Testis (tissue), 3 donors: ENCODE results near the gene MBNL2. TPM values are rescaled to one million over a fixed set of nuclear protein-coding genes. Genes with fewer than 3 reads are reported as not detected.

Experiments
- DNase-seq: peaks from one replicate; pipeline ENCODE4 v3.0.0-alpha.2; 2019
- H3K27ac ChIP-seq, 2 donors: fragments of 200-600 bp; sonication (generic); one replicate each; pipeline ENCODE4 v1.5.1; 2019
- H3K27me3 ChIP-seq: fragments of 200-600 bp; sonication (generic); one replicate; pipeline ENCODE4 v1.5.1; 2019
- H3K36me3 ChIP-seq: fragments of 200-600 bp; sonication (generic); one replicate; pipeline ENCODE4 v1.5.1; 2017; ENCODE audit warnings: low read depth; ENCODE audit errors: missing control alignments
- H3K4me1 ChIP-seq: fragments of 200-600 bp; sonication (generic); one replicate; pipeline ENCODE4 v1.5.1; 2019
- H3K4me3 ChIP-seq, 2 donors: fragments of 200-600 bp; sonication (generic); one replicate each; pipeline ENCODE4 v1.5.1; 2017 to 2019
- H3K9me3 ChIP-seq: fragments of 200-600 bp; sonication (generic); one replicate; pipeline ENCODE4 v1.5.1; 2017
- CTCF ChIP-seq, 3 experiments: fragments of 450-650 bp in 2 of 3; fragments of 200-600 bp in 1 of 3; sonication (generic) in 1 of 3; IDR thresholded peaks; one replicate each; pipeline ENCODE4 v1.5.1; 2016 to 2019; ENCODE audit warnings: antibody characterized with exemption in 3 of 3, mild to moderate bottlenecking in 2 of 3, moderate library complexity in 1 of 3
- POLR2A ChIP-seq: fragments of 450-650 bp; IDR thresholded peaks from one replicate; pipeline ENCODE4 v1.6.1; 2017; ENCODE audit warnings: antibody characterized with exemption, mild to moderate bottlenecking, moderate library complexity
- WGBS, 2 donors: methylation state at CpG; one replicate each; pipeline ENCODE4 v1.1.5; 2018; 5-methylcytosine and 5-hydroxymethylcytosine counted together
- intact Hi-C: fragments of 100-400 bp; cut with DNase I; formaldehyde crosslinking; loops from one replicate; pipeline ENCODE4 v1.15.1; 2023; ENCODE audit warnings: low total_unique reads
- polyA plus RNA-seq: library from polyadenylated mRNA; stranded (reverse); fragments of 350-450 nt; fragmentation: Illumina TruSeq; extraction: RNeasy Lipid Tissue Mini Kit (QIAGEN cat#74804); gene quantifications from one replicate; pipeline ENCODE4 v1.2.3, GENCODE V29; 2014; ENCODE audit warnings: low read depth, low replicate concordance; ENCODE audit not compliant: insufficient read depth
- total RNA-seq, 2 donors: library from RNA; depleted of rRNA; stranded (reverse); fragments of >200 nt; gene quantifications; one replicate each; pipeline ENCODE4 v1.2.3, GENCODE V29; 2016

The MBNL2 gene
- total and polyA plus RNA-seq, 3 donors from 2014 or later: 21.5 to 83.0 (median 69.4) TPM

- no peak for DNase-seq
- Histone ChIP-seq H3K36me3 (no peaks in the 10 kb centered on the region), H3K4me3 (no peak overlapping the region), H3K27me3 (no peaks in the 10 kb centered on the region), H3K27ac (no peak overlapping the region), H3K4me1 (no peaks in the 10 kb centered on the region), H3K9me3 (no peaks in the 10 kb centered on the region)
- no peak for TF ChIP-seq CTCF (IDR thresholded peaks at IDR 0.05)
- 89 to 91% methylated on average over 4 of the region's 4 CpGs for WGBS, 2 donors
- intact Hi-C loops: no loop called here
Observed at GRCh38 chr13:97196340-97196739, 25.8 kb upstream of the MBNL2 start.

- H3K9me3 ChIP-seq: no peaks in the 10 kb centered on the region
- DNase-seq: no peak
- TF ChIP-seq CTCF (IDR thresholded peaks at IDR 0.05) (no peak), POLR2A (no peak)
- H3K36me3 ChIP-seq: no peaks in the 10 kb centered on the region
- intact Hi-C loops: no loop called here
- no peak overlapping the region for H3K27ac ChIP-seq
- H3K4me3 ChIP-seq: no peak overlapping the region
- H3K27me3 ChIP-seq: no peaks in the 10 kb centered on the region
- 86 to 93% methylated on average over 2 of the region's 2 CpGs for WGBS, 2 donors
- no peaks in the 10 kb centered on the region for H3K4me1 ChIP-seq
Observed at GRCh38 chr13:97198753-97199152, 23.4 kb upstream of the MBNL2 start.

DNA sequence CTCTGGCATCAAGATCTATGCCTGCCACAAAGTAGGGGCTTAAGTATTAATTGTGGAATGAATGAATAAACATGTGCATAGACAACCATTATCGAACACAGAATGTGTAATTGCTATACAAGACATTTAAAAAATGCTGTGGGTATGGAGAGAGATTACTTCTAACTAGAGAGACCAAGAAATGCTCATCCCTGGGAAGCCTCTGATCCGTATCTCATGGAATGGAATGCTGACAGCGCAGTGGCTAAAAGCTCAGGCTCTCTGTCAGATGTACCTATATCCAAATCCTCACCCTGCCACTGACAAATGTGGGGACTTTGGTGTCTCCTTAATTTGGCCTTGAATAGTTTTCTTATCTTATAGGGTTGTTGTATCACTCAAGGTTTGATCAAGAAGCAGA is 22.7 kb upstream of the MBNL2 start:
- TF ChIP-seq POLR2A (no peak), CTCF (IDR thresholded peaks at IDR 0.05) (no peak)
- Histone ChIP-seq H3K27me3 (no peaks in the 10 kb centered on the region), H3K9me3 (no peaks in the 10 kb centered on the region), H3K4me3 (no peak overlapping the region), H3K36me3 (no peaks in the 10 kb centered on the region), H3K4me1 (no peaks in the 10 kb centered on the region), H3K27ac (no peak overlapping the region)
- intact Hi-C loops: no loop called here
- 97 to 98% methylated on average over 3 of the region's 3 CpGs for WGBS, 2 donors
- DNase-seq: no peak

DNA sequence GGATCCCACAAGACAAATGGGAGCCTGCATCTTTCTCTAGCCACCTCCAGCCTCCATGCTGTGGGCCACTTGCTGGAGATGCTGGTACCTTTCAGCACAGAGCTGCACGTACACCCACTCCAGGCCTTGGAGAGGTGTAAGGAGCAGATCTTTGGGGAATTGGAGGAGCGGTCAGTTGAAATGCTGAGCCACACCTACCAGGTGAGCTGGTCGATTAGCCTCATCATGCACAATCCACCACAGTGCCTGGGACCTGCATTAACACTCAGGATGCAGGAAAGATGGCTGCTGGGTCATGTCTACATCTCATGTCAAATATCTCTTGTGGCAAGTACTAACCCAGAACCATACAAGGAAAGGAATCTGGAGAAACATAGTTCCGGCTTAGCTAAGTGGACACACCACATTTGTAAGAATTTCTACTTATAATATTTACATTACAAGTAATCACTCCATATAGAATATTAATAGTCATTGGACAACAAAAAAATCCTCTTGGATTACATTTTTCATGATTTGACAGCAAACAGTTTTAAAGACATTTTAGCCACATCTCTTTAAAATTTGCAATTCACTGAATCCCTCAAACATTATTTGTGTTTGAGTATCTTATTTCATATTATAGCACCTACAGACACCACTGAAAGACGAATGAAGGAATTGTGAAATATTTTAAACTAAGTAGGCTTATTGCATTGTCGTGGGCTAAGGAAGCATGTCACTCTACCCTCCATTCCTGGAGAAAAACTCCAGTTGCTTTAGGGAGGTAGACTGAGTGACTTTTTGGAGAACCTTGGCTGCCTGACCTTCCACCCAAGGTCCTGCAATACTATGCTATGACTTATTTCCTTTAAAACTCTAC is 21.8 kb upstream of the MBNL2 start:
- no peaks in the 10 kb centered on the region for H3K36me3 ChIP-seq
- TF ChIP-seq CTCF (IDR thresholded peaks at IDR 0.05) (no peak), POLR2A (no peak)
- H3K27me3 ChIP-seq: no peaks in the 10 kb centered on the region
- H3K9me3 ChIP-seq: no peaks in the 10 kb centered on the region
- intact Hi-C loops: no loop called here
- 89 to 93% methylated on average over 5 to 6 of the region's 6 CpGs for WGBS, 2 donors
- DNase-seq: no peak
- no peak overlapping the region for H3K27ac ChIP-seq
- H3K4me1 ChIP-seq: no peaks in the 10 kb centered on the region
- no peak overlapping the region for H3K4me3 ChIP-seq

- no peak overlapping the region for H3K27ac ChIP-seq
- TF ChIP-seq CTCF (IDR thresholded peaks at IDR 0.05) (no peak), POLR2A (no peak)
- DNase-seq: no peak
- H3K9me3 ChIP-seq: no peaks in the 10 kb centered on the region
- no peaks in the 10 kb centered on the region for H3K27me3 ChIP-seq
- WGBS, 2 donors: 86 to 96% methylated on average over 4 of the region's 4 CpGs
- H3K4me1 ChIP-seq: no peaks in the 10 kb centered on the region
- no peak overlapping the region for H3K4me3 ChIP-seq
- H3K36me3 ChIP-seq: no peaks in the 10 kb centered on the region
- intact Hi-C loops: no loop called here
Observed at GRCh38 chr13:97202761-97203160, 19.4 kb upstream of the MBNL2 start.
